PC-3 (cell line): ENCODE data around the gene CTNNA2. TPM values are rescaled to one million over a fixed set of nuclear protein-coding genes. Genes with fewer than 3 reads are reported as not detected.

Experiments
- ATAC-seq: fragments of 200-7000 bp; cut with Tn5 transposase; 2 replicates; pipeline ENCODE4 v1.9.1; 2020; ENCODE audit warnings: mild to moderate bottlenecking, moderate library complexity
- BruUV-seq: library from RNA; stranded (reverse); fragments of 400-500 nt; replicated peaks from 2 replicates; lab custom pipeline; 2021; lab: Mats Ljungman, UMichigan
- CTCF ChIA-PET: fragments of 300-600 bp; sonication (Branson Sonifier 250); formaldehyde crosslinking; loops from one replicate; lab custom pipeline; 2022; ENCODE audit warnings: antibody characterized with exemption; lab: Charles Lee
- POLR2A ChIA-PET: fragments of 300-600 bp; sonication (Branson Sonifier 250); formaldehyde crosslinking; loops from one replicate; lab custom pipeline; 2022; ENCODE audit warnings: antibody characterized with exemption; ENCODE audit not compliant: unreplicated experiment; lab: Charles Lee
- DNase-seq: peaks from one replicate; pipeline ENCODE4 v3.0.0-alpha.2; 2015
- H2AFZ ChIP-seq: fragments of 300-600 bp; sonication (generic); 2 replicates; pipeline ENCODE4 v1.6.0; 2016; ENCODE audit warnings: antibody characterized with exemption, low read length
- H3F3A ChIP-seq: fragments of 300-600 bp; sonication (generic); one replicate; pipeline ENCODE4 v1.6.0; 2017; ENCODE audit warnings: antibody characterized with exemption, low read length, control low read depth, mild to moderate bottlenecking; ENCODE audit not compliant: unreplicated experiment
- H3K27ac ChIP-seq: fragments of 300-600 bp; sonication (generic); 2 replicates; pipeline ENCODE4 v1.5.1; 2016; ENCODE audit warnings: mild to moderate bottlenecking, low read length
- H3K27me3 ChIP-seq: fragments of 300-600 bp; sonication (generic); 2 replicates; pipeline ENCODE4 v1.6.1; 2016; ENCODE audit warnings: low read length, mixed read lengths
- H3K36me3 ChIP-seq: fragments of 300-600 bp; sonication (generic); 2 replicates; pipeline ENCODE4 v1.6.1; 2016; ENCODE audit warnings: low read depth, mixed run types, low read length, mixed read lengths
- H3K4me1 ChIP-seq: fragments of 300-600 bp; sonication (generic); 2 replicates; pipeline ENCODE4 v1.5.1; 2016; ENCODE audit warnings: low read length; ENCODE audit not compliant: insufficient read depth
- H3K4me2 ChIP-seq: fragments of 300-600 bp; sonication (generic); 2 replicates; pipeline ENCODE4 v1.6.0; 2016; ENCODE audit warnings: low read length
- H3K4me3 ChIP-seq: fragments of 300-600 bp; sonication (generic); 2 replicates; pipeline ENCODE4 v1.5.1; 2016; ENCODE audit warnings: mild to moderate bottlenecking, low read length, mixed read lengths
- H3K79me2 ChIP-seq: fragments of 300-600 bp; sonication (generic); 2 replicates; pipeline ENCODE4 v1.6.1; 2017; ENCODE audit warnings: low read length, mixed read lengths
- H3K9ac ChIP-seq: fragments of 300-600 bp; sonication (generic); 2 replicates; pipeline ENCODE4 v1.6.0; 2016; ENCODE audit warnings: mild to moderate bottlenecking, low read length
- H3K9me2 ChIP-seq: fragments of 300-600 bp; sonication (generic); replicated peaks from 2 replicates; pipeline ENCODE4 v1.6.1; 2016; ENCODE audit warnings: mixed run types, low read length, mixed read lengths
- H3K9me3 ChIP-seq: fragments of 300-600 bp; sonication (generic); 2 replicates; pipeline ENCODE4 v1.6.1; 2016; ENCODE audit warnings: low read length, mixed read lengths
- H4K20me1 ChIP-seq: fragments of 300-600 bp; sonication (generic); 2 replicates; pipeline ENCODE4 v1.6.1; 2016; ENCODE audit warnings: low read length, mixed read lengths
- EZH2 ChIP-seq: fragments of 300-600 bp; sonication (generic); IDR thresholded peaks from one replicate; pipeline ENCODE4 v1.6.1; 2017; ENCODE audit warnings: antibody characterized with exemption, mild to moderate bottlenecking, low read length; ENCODE audit not compliant: unreplicated experiment
- EZH2phosphoT487 ChIP-seq: fragments of 300-600 bp; sonication (generic); IDR thresholded peaks from 2 replicates; pipeline ENCODE4 v1.6.1; 2018; ENCODE audit warnings: mild to moderate bottlenecking, antibody characterized with exemption, low read length, borderline replicate concordance
- intact Hi-C: fragments of 100-400 bp; cut with micrococcal nuclease; formaldehyde crosslinking; loops from 2 replicates; pipeline ENCODE4 v1.9.0; 2023
- total RNA-seq: library from RNA; depleted of rRNA; stranded (reverse); fragments of >200 nt; gene quantifications from 2 replicates; pipeline ENCODE4 v1.2.3, GENCODE V29; 2014
- TF ChIP-seq, protein P1 (sequence below): fragments of 300-600 bp; sonication (generic); conservative IDR thresholded peaks from 2 replicates; pipeline ENCODE4 v1.5.1; 2017; ENCODE audit warnings: antibody characterized with exemption, low read depth, mild to moderate bottlenecking, low read length

CTNNA2 gene
- total RNA-seq, 1 experiment from 2014 or later = not detected

DNA sequence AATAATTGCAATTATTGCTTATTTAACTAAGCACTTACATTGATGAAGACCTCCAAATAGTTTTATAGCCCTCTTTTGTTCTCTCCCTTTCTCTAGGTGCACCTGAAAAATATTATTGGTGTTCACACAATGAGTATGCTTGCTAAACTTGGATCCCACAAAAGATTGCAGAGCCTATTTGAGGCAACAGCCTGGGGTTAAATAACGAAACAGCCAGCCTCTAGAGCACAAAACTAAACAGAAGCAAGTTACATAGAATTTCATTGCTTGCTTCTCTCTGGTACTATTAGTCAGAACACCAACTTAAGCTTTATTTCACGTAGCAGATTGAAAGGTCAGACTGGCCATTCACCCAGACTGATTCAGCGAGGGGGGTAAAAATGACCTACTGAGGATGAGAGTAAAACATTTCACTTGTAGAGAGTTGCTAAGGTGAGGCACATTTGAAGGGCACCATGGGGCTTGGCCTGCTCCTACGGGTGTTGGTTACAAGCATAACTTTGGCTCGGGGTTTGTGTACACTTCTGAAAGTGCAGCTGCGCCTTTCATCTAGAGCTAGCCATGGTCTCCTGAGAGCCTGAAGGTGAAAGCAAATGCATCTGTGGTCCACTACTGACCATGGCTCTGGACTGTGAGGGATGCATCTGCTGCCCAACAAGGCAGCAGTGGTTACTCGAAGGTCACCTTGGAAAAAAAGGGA, 1016.8 kb downstream of the CTNNA2 start:
- POLR2A ChIA-PET = no interaction called here
- Histone ChIP-seq H2AFZ (no peak overlapping the region), H3K27ac (no peak overlapping the region), H3K4me2 (no peak overlapping the region), H3K27me3 (peaks cover 19% of the 10 kb centered on the region; the same call in 1 of the 2 replicates), H3K79me2 (no peaks in the 10 kb centered on the region), H3K4me1 (no peaks in the 10 kb centered on the region), H3K4me3 (no peak overlapping the region), H3K36me3 (no peaks in the 10 kb centered on the region), H4K20me1 (no peaks in the 10 kb centered on the region), H3K9ac (no peak overlapping the region), H3K9me2 (no peaks in the 10 kb centered on the region), H3F3A (no peaks in the 10 kb centered on the region), H3K9me3 (no peaks in the 10 kb centered on the region)
- no TSS peak for BruUV-seq
- TF ChIP-seq EZH2phosphoT487 (no peak), EZH2 (no peak)
- TF ChIP-seq, protein P1, sequence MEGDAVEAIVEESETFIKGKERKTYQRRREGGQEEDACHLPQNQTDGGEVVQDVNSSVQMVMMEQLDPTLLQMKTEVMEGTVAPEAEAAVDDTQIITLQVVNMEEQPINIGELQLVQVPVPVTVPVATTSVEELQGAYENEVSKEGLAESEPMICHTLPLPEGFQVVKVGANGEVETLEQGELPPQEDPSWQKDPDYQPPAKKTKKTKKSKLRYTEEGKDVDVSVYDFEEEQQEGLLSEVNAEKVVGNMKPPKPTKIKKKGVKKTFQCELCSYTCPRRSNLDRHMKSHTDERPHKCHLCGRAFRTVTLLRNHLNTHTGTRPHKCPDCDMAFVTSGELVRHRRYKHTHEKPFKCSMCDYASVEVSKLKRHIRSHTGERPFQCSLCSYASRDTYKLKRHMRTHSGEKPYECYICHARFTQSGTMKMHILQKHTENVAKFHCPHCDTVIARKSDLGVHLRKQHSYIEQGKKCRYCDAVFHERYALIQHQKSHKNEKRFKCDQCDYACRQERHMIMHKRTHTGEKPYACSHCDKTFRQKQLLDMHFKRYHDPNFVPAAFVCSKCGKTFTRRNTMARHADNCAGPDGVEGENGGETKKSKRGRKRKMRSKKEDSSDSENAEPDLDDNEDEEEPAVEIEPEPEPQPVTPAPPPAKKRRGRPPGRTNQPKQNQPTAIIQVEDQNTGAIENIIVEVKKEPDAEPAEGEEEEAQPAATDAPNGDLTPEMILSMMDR = no peak
- intact Hi-C loops = no loop called here
- no peak for ATAC-seq
- CTCF ChIA-PET = no interaction called here
- DNase-seq = no peak

DNA sequence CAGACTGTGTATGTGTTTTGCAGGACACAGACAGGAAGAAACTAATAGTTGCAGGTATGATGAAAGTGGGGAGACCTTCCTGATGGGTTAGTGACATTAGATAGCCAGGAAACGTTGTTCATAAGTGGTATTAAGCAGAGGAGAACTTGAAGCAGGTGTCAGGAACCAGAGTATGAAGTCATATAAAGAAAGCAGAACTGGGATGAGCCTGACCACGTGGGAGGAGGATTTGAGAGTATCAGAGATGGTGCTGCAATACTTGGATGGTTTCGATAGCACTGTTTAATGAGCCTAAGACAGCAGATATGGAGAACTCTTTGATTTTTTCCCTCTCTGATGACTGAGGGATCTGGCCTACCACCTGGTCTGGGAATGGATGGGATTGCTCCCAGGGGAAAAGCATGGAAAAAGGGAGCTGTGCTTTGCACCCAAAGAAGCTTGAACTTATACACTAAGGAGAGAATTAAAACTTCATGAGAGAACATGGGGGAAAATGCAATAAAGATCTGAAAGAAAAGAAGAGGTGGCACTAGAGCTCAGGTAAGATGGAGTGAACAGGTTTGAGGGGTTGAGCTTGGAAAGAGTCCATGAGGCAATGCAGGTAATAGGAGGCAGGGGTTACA, 1017.7 kb downstream of the CTNNA2 start:
- no peaks in the 10 kb centered on the region for H3K9me2 ChIP-seq
- BruUV-seq = no TSS peak
- H3K9ac ChIP-seq = no peak overlapping the region
- H3K79me2 ChIP-seq = no peaks in the 10 kb centered on the region
- CTCF ChIA-PET = no interaction called here
- H3K4me1 ChIP-seq = no peaks in the 10 kb centered on the region
- no peak for DNase-seq
- H3F3A ChIP-seq = no peaks in the 10 kb centered on the region
- POLR2A ChIA-PET = no interaction called here
- intact Hi-C loops = no loop called here
- no peak overlapping the region for H3K4me2 ChIP-seq
- TF ChIP-seq, protein P1 = no peak
- TF ChIP-seq EZH2 (no peak), EZH2phosphoT487 (no peak)
- no peaks in the 10 kb centered on the region for H3K9me3 ChIP-seq
- no peaks in the 10 kb centered on the region for H4K20me1 ChIP-seq
- no peaks in the 10 kb centered on the region for H3K36me3 ChIP-seq
- peaks cover 19% of the 10 kb centered on the region; the same call in 1 of the 2 replicates for H3K27me3 ChIP-seq
- H2AFZ ChIP-seq = no peak overlapping the region
- no peak overlapping the region for H3K27ac ChIP-seq
- ATAC-seq = no peak
- no peak overlapping the region for H3K4me3 ChIP-seq

DNA sequence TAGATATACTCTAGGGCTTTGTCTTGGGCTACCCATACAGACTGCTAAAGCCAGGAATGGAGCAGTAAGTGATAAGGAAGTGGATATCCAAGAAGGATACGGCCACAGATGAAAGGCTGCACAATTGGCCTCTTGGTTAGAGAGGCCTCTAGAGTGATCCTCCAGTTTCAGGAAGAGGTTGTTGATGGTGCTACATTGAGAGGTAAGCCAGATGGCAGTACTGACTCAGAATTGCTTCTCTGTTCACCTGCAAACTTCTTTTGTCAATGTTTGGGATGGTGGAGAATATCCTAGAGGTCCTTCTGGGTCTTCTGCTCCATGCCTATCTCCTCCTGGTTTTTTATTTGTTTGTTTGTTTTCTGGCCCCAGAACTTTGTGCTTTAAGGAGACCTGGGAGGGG, 1018.5 kb downstream of the CTNNA2 start:
- no peak overlapping the region for H3K4me2 ChIP-seq

More for the DNA sequence above, 1018.5 kb downstream of the CTNNA2 start:
- Histone ChIP-seq H4K20me1 (no peaks in the 10 kb centered on the region), H3K4me3 (no peak overlapping the region), H3K79me2 (no peaks in the 10 kb centered on the region), H3K36me3 (no peaks in the 10 kb centered on the region), H3K9me2 (no peaks in the 10 kb centered on the region), H3K4me1 (no peaks in the 10 kb centered on the region), H2AFZ (no peak overlapping the region), H3F3A (no peaks in the 10 kb centered on the region), H3K9ac (no peak overlapping the region), H3K27ac (no peak overlapping the region), H3K9me3 (no peaks in the 10 kb centered on the region), H3K27me3 (peaks cover 19% of the 10 kb centered on the region; the same call in 1 of the 2 replicates)
- TF ChIP-seq, protein P1 = no peak
- TF ChIP-seq EZH2 = no peak
- no peak for TF ChIP-seq EZH2phosphoT487
- ChIA-PET POLR2A (no interaction called here), CTCF (no interaction called here)
- ATAC-seq (no peak), DNase-seq (no peak)
- intact Hi-C loops = no loop called here
- BruUV-seq = no TSS peak
